Ovary (tissue), 9 donors: Measurements from ENCODE around the gene HEXIM2. TPM values are rescaled to one million over a fixed set of nuclear protein-coding genes. Genes with fewer than 3 reads are reported as not detected.
A peak's percentile ranks its signal among the peaks of the same experiment; 100 is the strongest.

Experiments used
- DNase-seq, 5 donors: peaks; one replicate each; pipeline ENCODE4 v3.0.0-alpha.2; 2019 to 2020
- H3K27ac ChIP-seq, 2 donors: fragments of 200-600 bp; one replicate each; pipeline versions ENCODE4 v1.5.1 to v1.8.0; 2019 to 2022
- H3K27me3 ChIP-seq: fragments of 200-600 bp; one replicate; pipeline ENCODE4 v1.8.0; 2022
- H3K36me3 ChIP-seq: fragments of 200-600 bp; sonication (generic); one replicate; pipeline ENCODE4 v1.5.1; 2019
- H3K4me1 ChIP-seq: one replicate; pipeline ENCODE4 v1.8.1; 2013; ENCODE audit warnings: mild to moderate bottlenecking, moderate library complexity; ENCODE audit not compliant: insufficient read depth
- H3K4me3 ChIP-seq: fragments of 200-600 bp; sonication (generic); one replicate; pipeline ENCODE4 v1.5.1; 2017
- H3K9me3 ChIP-seq, 2 donors: fragments of 200-600 bp in 1 of 2; sonication (generic) in 1 of 2; one replicate each; pipeline versions ENCODE4 v1.5.1 to v1.8.1; 2013 to 2019; ENCODE audit warnings: mild to moderate bottlenecking in 1 of 2, moderate library complexity in 1 of 2
- CTCF ChIP-seq, 3 donors: fragments of 450-650 bp in 2 of 3; fragments of 200-600 bp in 1 of 3; IDR thresholded peaks; one replicate each; pipeline versions ENCODE4 v1.5.1 to v1.8.0; 2016 to 2022; ENCODE audit warnings: antibody characterized with exemption in 3 of 3, mild to moderate bottlenecking in 1 of 3
- EP300 ChIP-seq: sonication (generic); formaldehyde crosslinking; IDR thresholded peaks from one replicate; pipeline ENCODE4 v1.6.1; 2017; ENCODE audit warnings: antibody characterized with exemption
- POLR2A ChIP-seq: fragments of 450-650 bp; IDR thresholded peaks from one replicate; pipeline ENCODE4 v1.6.1; 2017; ENCODE audit warnings: antibody characterized with exemption, mild to moderate bottlenecking, moderate library complexity
- WGBS, 3 donors: extraction: QIAGEN DNeasy Blood & Tissue Kit in 1 of 3; methylation state at CpG; one replicate each; pipeline versions ENCODE4 v1.1.5 to v1.1.7; 2013 to 2017; 5-methylcytosine and 5-hydroxymethylcytosine counted together
- intact Hi-C, 4 donors: fragments of 100-400 bp; cut with DNase I; formaldehyde crosslinking; loops; one replicate each; pipeline versions ENCODE4 v1.11.0 to v1.15.1; 2022 to 2023
- polyA plus RNA-seq, 2 donors: library from polyadenylated mRNA; stranded (reverse); fragments of 200-250 nt in 1 of 2; fragments of 350-450 nt in 1 of 2; fragmentation: Illumina TruSeq in 1 of 2; extraction: RNeasy Lipid Tissue Mini Kit (QIAGEN cat#74804) in 1 of 2; gene quantifications; one replicate each; pipeline ENCODE4 v1.2.3, GENCODE V29; 2013 to 2014
- total RNA-seq, 7 donors: library from RNA; depleted of rRNA in 2 of 7; stranded (reverse); fragments of >200 nt in 2 of 7; fragmentation: NEBNext Ultra II Directional in 3 of 7; extraction: Animal tissue kit (Norgen Biotek cat#: 25700) in 3 of 7; gene quantifications; one replicate each; pipeline versions ENCODE4 v1.1.0 to v1.2.4, GENCODE V29; 2016 to 2023
- donor health status: DM: no; HTN: no; CAD: no; lungs with moderate emphysema.
- donor health status: DM: no; HTN: no; CAD: no.
- donor health status: Bipolar disorder and iron deficiency.
- donor health status: DM: yes; HTN: yes; CAD: no.
- donor health status: DM: no; HTN: no; CAD: no.
- donor health status: DM: yes; HTN: yes; CAD: no.

Gene HEXIM2
- total and polyA plus RNA-seq, 9 donors, result 1.7 to 9.1 (median 5.5) TPM

GRCh38 chr17:45144199-45145034, 17.3 kb upstream of the HEXIM2 start:
- intact Hi-C loops, result no loop called here
- TF ChIP-seq CTCF (IDR thresholded peaks at IDR 0.05) (peak in 2 of 3 donors; percentile 3 to 11), EP300 (no peak)
- 7 to 16% (median 11%) methylated on average over 38 to 71 of the region's 71 CpGs for WGBS, 3 donors
- Histone ChIP-seq H3K27me3 (no peaks in the 10 kb centered on the region), H3K4me1 (peaks cover 9% of the 10 kb centered on the region), H3K9me3 (no peaks in the 10 kb centered on the region), H3K36me3 (no peaks in the 10 kb centered on the region), H3K4me3 (peak overlapping the region; percentile 47), H3K27ac (peak overlapping the region; percentile 89 to 98)
- peak; percentile 77 to 86 (median 84) for DNase-seq

GRCh38 chr17:45145035-45145389, 16.7 kb upstream of the HEXIM2 start:
- Histone ChIP-seq H3K27me3 (no peaks in the 10 kb centered on the region), H3K27ac (peak overlapping the region; percentile 89 to 98), H3K9me3 (no peaks in the 10 kb centered on the region), H3K4me3 (peak overlapping the region; percentile 47), H3K4me1 (peaks cover 9% of the 10 kb centered on the region), H3K36me3 (no peaks in the 10 kb centered on the region)
- WGBS, 3 donors, result 70 to 73% (median 72%) methylated on average over 8 of the region's 8 CpGs
- no peak for TF ChIP-seq EP300
- no peak for TF ChIP-seq CTCF (IDR thresholded peaks at IDR 0.05)
- TF ChIP-seq POLR2A, result no peak
- no peak for DNase-seq
- intact Hi-C loops, result no loop called here

GRCh38 chr17:45146166-45146565, 15.5 kb upstream of the HEXIM2 start:
- Histone ChIP-seq H3K4me1 (peaks cover 9% of the 10 kb centered on the region), H3K36me3 (no peaks in the 10 kb centered on the region), H3K9me3 (no peaks in the 10 kb centered on the region), H3K27ac (no peak overlapping the region), H3K27me3 (no peaks in the 10 kb centered on the region), H3K4me3 (no peak overlapping the region)
- DNase-seq, result peak in 3 of 5 donors; percentile 52 to 55 (median 54)
- TF ChIP-seq POLR2A, result no peak
- no peak for TF ChIP-seq CTCF (IDR thresholded peaks at IDR 0.05)
- TF ChIP-seq EP300, result no peak
- WGBS, 3 donors, result 83 to 93% (median 87%) methylated on average over 10 of the region's 10 CpGs
- intact Hi-C loops, result no loop called here

GRCh38 chr17:45146592-45146889, 15.1 kb upstream of the HEXIM2 start:
- 58 to 64% (median 60%) methylated on average over 4 of the region's 4 CpGs for WGBS, 3 donors
- Histone ChIP-seq H3K4me1 (peaks cover 11% of the 10 kb centered on the region), H3K9me3 (no peaks in the 10 kb centered on the region), H3K27ac (peak overlapping the region; percentile 95 to 97), H3K36me3 (no peaks in the 10 kb centered on the region), H3K4me3 (peak overlapping the region; percentile 76), H3K27me3 (no peaks in the 10 kb centered on the region)
- no peak for DNase-seq
- intact Hi-C loops, result no loop called here
- no peak for TF ChIP-seq POLR2A
- no peak for TF ChIP-seq EP300
- TF ChIP-seq CTCF (IDR thresholded peaks at IDR 0.05), result no peak
